NCI-H128 (cell line): ENCODE measurements around the gene TDO2.
"Not testable (repeated sequence)": the region's sequence is repeated elsewhere in the genome, so short reads cannot be mapped to it uniquely, and the experiment has no call there.

Source experiments
- DNase-seq: peaks from one replicate; lab custom pipeline; 2025; ENCODE audit not compliant: unreplicated experiment; lab: John Stamatoyannopoulos, UW

TDO2 gene

DNA sequence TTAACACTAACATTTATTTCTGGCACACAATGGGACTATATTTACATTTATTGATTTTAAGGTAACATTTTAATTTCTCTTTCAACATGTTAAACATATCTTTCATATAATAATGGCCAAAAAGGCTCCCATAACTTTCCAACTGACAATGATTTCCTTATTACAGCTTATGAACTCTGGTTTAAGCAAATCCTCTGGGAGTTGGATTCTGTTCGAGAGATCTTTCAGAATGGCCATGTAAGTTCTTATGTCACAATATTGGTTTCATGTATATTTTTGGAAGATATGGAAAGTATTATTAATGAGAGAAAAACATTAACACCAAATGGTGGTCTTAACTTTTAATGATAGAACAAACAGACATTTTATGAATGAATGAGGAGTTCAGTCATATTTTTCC is 4.1 kb downstream of the TDO2 start:
- no peak for DNase-seq

DNA sequence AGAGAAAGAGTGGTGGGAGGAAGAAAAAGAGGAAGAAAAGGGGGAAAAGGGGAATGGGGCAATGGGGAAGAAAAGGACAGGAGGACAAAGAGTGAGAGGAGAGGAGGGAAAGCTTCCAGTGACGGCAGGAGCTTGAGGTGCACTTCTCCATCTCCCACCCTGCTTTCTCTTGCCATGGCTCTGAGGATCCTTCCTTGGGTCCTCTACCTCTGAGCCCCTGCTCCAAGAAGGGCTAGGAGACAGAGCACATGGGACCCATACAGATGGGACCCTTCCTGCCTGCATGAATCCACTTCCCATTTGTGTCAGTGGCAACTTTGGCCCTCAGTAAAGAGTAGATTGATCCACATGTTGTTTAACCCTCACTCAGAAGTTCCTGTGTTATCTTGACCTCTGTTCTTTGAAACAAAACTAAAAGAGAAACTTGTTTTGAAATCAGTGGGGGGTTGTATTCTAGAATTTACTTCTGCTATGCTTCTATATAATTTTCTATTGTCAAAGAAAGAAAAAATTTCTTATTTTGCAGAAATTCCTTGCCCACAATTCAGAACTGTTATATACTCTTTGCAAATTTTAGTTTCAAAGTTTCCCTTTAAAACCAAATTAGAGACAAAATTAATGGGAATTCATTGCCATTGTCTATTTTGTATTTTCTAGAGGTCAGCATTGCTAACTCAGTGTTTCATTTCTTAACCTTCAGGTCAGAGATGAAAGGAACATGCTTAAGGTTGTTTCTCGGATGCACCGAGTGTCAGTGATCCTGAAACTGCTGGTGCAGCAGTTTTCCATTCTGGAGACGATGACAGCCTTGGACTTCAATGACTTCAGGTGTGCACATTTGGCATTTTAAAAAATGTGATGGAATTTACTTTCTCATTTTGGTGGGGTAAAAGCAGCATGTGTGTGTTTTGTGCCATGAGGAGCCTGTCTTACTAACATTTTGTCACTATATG is 5.0 kb downstream of the TDO2 start:
- no peak for DNase-seq

DNA sequence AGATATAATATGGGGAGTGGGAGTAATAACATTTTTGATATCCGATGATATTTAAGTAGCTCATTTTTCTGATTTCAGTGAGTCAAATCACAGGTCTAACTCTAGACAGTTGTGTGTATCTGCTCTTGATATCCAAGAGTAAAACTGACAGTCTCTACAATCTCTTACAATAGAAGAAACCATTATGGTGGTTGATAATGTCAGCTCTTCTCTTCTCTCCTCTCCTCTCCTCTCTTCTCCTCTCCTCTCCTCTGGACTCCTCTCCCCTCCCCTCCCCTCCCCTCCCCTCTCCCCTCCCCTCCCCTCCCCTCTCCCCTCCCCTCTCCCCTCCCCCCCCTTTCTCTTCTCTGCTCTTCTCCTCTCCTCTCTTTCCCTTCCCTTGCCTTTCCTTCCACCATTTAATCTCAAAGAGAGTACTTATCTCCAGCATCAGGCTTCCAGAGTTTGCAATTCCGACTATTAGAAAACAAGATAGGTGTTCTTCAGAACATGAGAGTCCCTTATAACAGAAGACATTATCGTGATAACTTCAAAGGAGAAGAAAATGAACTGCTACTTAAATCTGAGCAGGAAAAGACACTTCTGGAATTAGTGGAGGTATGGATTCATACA is 6.2 kb downstream of the TDO2 start:
- DNase-seq: no peak

DNA sequence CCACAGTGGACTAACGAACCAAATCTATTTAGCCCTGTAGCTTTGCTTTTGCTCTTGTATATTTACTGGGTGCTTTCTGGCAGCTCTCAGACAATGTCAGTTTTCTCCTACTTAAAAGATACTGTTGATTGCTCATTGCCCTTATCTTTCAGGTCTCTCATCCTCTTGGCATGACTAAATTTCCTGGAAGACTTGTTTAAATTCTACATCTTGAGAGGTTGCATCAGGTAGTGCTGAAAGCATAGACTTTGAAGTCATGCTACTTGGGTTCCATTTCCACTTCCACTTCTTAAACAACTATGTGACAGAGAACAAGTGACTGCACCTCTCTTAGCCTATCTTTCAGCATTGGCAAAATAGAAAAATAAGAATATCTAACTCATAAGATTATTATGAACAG is 8.4 kb downstream of the TDO2 start:
- DNase-seq: no peak

DNA sequence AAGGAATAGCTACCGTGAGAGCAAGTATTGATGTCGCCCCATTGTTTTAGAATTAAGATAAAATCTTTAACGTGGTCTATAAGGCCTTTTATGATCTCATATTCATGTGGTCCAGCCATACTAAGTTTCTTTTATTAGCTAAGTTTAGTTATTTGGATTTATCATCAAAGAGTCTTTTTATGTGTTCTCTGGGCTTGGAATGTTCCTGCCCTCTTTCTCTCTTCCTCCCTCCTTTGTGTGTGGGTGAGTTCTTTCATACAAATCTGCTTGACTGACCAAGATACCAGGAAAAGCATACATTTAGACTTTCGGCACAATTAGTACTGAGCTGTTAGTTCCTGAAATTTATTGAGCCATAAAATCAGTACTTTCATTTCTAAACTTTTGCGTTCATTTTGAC is 11.3 kb downstream of the TDO2 start:
- DNase-seq: no peak

DNA sequence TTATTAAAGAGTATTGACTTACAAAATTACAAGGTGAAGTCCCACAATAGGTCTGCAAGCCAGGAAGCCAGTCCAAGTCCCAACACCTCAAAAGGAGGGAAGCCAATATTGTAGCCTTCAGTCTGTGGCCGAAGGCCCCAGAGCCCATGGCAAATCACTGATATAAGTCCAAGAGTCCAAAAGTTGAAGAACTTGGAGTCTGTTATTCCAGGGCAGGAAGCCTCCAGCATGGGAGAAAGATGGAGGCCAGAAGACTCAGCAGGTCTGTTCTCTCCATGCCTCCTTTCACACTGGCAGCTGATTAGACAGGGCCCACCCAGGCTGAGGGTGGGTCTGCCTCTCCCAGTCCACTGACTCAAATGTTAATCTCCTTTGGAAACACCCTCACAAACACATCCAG is 18.1 kb downstream of the TDO2 start:
- no peak for DNase-seq

DNA sequence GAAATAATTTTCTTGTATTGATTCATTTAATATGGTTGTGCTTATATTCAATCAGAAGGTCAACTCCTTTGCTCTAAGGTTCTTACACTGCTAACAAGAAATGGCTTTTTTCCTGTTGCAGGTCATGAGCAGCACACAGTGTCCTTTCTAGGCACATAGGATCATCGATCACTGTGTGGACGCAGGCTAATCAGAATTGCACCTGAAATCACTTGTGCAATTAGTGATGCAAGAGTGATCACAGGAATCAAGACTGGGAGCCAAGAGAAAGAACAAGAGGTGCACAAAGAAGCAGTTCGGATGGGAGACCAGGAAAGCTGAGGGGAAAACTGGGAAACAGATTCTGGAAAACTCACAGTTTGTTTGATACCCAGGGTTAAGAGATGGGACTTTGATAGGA is 21.1 kb downstream of the TDO2 start:
- DNase-seq: no peak

DNA sequence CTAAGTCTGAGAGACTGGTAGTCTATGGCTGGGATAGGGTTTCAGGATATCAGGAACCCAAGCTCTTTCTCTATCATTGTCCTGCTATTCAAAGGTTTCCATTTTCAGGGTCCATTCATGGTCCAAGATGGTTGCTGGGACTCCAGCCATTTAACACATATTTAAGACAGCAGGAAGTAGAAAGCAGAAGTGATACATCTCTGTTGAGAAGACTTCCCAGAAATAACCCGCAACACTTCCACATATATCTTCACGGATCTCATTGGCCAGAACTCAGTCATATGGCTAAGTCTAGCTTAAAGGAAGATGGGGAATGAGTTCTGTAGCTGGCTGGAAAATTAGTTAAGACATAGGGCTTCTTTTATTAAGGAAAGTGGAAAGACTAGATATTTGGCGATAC is 26.3 kb downstream of the TDO2 start:
- DNase-seq: no peak

DNA sequence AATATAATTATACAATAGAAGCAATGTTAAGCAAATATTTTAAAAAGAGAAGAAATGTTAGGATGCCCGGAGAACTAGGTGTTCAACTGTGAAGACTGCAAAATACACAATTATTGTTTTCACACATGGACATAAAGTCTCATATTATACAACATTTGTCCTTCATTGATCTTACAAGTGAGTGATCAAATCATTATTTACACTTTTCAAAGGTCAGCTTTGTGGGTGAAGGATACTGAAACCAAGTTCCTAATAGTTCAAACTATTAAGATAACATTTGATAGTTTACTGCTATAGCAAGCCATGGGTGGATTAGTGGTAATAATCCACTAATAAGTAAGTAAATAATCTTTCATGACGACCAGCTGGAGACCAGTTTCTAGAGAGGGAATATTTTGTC is 26.8 kb downstream of the TDO2 start:
- no peak for DNase-seq

DNA sequence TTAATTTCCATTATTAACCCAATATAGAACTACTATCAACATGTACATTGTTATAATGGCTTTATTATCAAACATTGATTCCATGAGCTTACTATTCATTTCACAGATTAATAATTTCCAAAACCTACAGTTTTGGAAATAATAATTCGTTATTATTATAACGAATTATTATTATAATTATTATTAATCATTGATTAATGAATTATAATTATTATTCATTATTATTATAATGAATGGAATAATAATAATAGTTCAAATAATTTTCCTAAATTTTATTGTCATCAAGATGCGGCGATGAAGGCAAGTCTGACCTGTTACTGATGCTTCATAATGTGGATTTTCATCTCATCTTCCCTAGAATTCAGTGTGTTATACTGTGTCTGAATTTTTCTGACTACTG is 28.1 kb downstream of the TDO2 start:
- DNase-seq: no peak

DNA sequence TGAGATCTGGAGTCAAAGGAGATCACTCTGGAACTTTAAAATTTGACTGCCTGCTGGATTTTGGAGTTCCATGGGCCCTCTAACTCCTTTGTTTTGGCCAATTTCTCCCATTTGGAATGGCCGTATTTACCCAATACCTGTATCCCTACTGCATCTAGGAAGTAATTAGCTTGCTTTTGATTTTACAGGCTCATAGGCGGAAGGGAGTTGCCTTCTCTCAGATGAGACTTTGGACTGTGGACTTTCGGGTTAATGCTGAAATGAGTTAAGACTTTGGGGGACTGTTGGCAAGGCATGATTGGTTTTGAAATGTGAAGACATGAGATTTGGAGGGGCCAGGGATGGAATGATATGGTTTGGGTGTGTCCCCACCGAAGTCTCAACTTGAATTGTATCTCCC is 31.1 kb downstream of the TDO2 start:
- DNase-seq: not testable (repeated sequence)

DNA sequence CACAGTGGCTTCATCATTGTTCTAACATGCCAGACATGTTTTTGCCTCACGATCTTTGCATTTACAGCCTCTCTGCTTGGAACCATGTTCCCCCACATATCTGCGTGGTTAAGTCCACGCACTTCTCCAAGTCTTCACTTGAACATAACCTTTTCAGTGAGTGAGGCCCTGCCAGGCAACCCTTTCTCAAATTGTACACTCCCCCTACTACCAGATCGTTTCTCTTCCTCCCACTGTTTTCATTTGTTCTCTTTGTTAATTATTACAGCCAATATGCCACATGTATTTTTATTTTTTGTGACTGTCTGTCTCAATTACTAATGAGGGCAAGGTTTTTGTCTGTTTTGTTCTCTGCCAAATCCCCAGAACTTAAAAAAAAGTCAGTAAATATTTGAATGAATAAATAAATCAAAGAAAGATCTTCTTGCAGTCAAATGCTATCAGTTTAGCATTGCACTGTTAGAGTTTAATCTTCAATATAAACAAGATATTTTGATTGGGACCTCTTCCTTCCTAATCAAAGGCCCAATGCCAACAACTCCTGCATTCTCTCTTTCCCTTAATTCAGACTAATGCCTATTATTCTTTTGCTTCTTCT is 32.0 kb downstream of the TDO2 start:
- no peak for DNase-seq

DNA sequence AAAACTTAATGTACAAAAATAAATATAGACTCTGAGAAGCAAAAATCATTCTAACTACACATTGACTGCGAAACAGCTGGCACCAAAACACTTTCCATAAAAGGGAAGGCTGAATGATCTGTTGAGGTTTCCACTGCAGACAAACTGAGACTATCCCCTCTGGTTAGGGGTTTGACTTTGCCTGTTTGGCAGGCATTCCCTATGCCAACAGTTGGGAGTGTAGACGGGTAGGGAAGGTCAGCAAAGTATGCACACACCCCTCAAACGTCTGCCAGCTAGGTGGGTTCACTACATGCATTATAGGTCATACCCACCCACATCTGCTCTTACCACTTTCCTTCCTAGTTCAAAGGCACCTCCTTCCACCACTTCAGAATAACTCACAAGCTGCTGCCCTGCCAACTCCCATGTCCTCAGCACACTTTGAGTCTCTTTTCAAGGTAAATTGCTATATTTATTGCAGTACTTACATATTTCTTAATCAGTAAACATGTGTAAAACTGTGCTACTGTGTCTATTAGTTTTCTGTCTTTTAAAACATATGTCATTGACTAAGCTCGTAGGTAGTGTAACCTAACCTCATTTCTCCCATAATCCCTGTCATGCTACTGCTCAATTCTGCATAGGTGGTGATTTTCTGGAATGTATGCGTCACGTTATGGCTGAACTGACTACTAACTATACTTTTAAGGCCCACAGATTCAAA is 37.7 kb downstream of the TDO2 start:
- no peak for DNase-seq

DNA sequence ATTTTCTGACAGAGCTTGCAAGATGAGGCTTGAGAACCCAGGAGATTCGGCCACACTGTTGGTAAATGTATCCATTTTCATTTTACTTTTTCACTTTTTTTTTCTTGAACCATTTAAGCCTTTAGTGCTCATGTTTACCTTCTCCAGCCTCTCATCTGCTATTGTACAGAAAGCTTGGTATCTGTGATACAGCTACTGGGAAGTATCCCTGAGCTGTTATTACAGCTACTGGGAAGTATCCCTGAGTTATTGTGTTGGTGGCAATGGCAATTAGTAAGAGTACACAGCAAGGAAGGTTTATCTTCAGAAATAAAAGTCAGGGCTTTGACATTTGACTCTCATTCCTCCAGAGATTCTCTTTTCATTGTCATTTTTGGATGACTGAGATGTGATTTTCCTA is 38.3 kb downstream of the TDO2 start:
- no peak for DNase-seq

DNA sequence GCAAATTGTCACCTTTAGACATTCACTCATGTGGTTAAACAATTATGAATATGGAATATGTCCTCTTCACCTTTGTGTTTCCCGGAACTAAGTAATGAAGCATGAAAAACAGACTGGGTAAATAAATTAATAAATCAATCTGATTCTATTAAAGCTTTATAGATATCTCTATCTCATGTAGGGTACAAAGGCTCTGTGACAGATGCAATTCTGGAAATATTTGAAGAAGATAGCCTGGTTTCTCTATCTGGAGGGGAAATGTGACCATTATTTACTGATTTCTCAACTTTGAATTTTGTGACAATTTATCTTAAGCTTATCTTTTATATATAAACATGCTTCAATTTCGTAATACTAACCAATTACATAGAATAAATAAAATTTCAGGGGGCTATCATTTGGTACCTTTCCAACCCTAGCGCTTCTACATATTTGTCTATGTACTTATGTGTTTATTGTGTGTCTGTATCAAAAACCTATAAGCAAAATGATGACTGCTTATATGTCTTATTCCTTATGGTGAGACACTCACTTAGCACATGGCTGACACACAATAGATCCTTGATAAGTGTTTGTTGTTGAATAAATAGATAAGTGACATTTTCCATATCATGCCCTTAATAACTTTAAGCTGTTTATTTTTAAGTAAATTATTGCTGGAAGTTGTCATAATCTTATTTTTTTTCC is 40.3 kb downstream of the TDO2 start:
- no peak for DNase-seq

DNA sequence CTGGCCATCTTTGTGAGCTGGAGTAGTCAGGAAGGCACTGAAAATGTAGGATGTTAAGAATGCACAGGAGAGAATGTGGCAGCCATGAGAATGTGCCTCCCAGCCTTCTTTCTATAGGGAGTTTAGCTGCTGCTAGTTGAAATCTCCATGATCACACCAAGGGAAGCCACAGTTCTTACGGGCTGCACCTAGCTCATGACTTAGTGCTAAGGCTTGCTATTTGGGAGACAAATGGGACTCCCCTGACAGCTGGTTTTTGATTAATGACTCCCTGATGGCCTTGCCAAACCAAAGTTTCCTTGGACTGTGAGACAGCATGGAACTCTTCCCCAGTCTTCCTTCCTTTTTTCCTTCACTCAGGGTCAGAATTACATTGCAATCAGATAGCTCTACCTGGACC is 41.0 kb downstream of the TDO2 start:
- no peak for DNase-seq

DNA sequence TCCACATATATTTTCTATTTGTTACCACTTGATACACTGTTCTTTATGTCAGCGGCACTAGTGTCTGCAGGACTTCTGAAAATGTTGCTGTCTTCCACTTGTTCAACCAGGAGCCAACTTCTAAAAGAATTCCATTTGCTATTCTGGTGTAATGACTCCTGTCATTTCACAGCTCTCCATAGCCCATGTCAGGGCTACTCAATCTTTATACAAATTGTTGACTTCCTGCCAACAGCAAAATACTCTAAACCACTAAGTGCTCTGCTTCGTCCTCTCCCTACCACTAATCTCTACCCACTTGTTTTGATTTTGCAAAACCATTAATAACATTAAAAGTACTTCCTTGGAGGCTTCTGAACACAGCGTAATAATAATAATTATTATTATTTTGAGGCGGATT is 43.0 kb downstream of the TDO2 start:
- DNase-seq: no peak

DNA sequence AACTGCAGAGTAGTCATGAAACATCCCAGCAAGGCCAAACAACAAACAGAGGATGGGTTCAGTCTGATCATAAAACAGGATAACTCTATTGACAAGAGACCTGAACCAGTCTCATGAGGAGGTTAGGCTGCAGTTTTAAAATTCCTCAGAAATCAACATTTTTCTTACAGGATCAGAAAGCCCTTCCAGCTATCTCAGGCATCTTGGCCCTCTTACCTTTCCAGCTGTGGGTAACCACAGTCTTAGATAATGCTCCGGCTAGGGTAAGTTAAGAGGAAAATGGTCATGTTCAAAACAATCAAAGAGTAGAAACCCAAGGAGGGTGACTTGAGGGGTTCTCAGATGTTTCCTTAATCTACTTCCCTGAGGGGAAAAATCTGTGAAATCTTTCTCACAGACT is 45.0 kb downstream of the TDO2 start:
- no peak for DNase-seq

DNA sequence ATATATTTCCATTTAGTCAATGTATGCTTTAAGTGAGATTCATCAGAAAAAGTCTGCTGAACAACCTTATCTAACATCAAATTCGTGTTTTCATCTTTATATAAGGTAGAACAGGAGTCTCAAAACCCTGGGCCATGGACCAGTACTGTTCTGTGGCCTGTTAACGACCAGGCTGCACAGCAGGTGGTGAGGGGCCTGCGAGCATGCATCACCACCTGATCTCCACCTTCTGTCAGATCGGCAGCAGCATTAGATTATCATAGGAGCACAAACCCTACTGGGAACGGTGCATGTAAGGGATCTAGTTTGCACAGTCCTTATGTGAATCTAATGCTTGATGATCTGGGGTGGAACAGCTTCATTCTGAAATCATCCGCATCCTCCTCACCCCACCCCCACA is 47.0 kb downstream of the TDO2 start:
- no peak for DNase-seq

DNA sequence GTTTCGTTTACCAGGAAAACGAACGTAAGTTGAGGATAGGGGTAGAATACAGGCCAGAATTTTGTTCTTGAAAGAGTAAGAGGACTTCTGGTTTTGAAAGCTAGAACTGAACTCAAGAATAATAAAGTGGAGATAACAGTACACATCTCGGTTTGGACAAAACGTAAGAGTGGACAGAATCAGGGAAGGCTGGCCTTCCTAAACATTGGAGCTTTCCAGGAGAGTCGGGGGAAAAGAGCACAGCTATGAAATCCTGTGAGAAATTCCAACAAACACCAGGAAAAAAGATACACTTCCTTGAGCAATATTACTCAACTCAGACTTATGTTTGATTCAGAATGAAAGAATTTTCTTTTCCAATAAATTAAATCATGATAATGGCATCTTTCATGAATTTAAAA is 49.0 kb downstream of the TDO2 start:
- no peak for DNase-seq
